Medulla oblongata (tissue), 1 donor: ENCODE data around the gene ACO2.
"Not testable (repeated sequence)": the region's sequence is repeated elsewhere in the genome, so short reads cannot be mapped to it uniquely, and the experiment has no call there.

Experiments used
- DNase-seq: peaks from one replicate; pipeline ENCODE4 v3.0.0-alpha.2; 2015; ENCODE audit errors: extremely low spot score

The ACO2 gene

DNA sequence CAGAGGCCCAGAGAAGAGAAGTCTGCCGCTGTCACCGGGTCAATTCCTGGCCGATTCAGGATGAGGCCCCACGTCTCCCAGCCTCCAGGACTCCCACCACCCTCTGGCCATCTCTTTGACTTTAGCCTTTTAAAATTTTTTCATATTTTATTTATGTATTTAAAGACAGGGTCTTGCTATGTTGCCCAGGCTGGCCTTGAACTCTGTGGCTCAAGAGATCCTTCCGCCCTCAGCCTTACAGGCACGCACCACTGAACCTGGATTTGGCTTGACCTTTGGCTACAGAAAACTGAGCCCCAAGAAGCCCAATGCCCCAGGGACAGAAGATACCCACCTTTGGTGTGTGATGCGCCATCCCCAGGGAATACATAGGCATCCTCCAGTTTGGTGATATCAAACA, 71.4 kb downstream of the ACO2 start:
- no peak for DNase-seq

DNA sequence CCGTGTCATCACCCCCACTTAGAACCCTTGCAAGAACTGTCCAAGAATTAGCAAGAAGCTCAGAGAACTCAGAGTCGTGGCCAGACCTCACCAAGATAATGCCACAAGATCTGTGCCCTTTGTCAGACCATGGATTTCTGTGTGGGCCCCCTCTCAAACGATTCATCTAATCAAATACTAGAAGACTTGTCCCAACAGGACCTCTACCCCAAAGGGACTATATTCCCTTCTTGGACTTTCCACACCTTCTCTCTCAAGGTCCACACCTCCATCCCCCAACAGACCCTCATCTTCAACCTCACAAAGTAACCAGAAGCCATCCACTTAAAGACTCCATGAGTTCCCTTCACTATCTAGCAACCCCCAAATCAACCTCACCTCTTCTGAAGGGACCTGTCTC, 72.6 kb downstream of the ACO2 start:
- peak; percentile 11 for DNase-seq

DNA sequence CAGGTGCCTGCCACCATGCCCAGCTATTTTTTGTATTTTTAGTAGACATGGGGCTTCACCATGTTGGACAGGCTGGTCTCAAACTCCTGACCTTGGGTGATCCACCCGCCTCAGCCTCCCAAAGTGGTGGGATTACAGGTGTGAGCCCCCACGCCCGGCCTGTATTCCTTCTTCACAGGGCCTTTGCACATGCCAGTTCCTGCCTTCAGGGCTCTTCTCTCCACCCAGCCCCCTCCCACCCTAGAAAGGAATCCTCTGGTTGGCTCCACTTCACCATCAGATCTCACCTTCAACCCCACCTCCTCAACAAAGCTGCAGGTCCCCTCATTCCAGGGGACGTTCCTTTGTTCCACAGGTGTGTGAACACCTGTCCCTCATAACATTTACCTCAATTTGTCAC, 73.3 kb downstream of the ACO2 start:
- no peak for DNase-seq

DNA sequence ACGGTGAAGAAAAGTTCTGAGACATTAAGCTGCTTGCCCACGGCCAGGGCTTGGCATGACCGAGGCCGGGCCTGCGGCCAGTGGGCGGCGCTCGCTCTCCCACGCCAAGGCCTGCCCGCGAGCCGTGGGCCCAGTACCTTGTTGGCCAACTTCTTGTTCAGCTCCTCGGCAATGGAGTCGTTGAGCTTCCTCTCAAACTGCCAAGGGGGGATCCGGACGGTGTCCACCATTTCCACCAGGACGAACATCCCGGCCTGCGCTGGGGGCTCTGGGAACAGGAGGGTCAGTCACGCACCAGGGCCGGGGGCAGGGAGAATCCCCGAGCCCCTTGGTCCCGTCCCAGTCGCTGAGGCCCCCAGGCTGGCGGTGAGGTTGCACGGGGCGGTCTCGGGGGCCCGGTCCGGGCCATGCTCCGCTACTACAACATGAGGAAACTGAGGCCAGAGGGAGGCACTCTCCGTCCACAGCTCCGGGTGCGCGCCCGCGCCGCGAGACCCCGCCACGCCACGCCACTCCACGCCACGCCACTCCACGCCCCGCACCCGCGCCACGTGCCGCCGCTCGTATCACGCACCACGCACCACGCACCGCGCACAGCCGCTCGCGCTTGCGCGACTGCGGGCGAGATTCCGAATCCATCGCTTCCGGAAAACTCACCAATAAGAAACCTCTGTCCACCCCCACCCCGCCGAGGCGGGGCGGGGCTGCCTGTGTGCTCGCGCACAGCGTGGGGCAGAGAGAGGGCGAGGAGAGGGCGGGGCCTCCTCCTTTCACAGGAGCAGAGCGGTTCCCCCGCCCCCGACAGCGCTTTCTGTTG, 75.1 kb downstream of the ACO2 start, which contains the start of gene POLR3H:
Gene POLR3H, minus strand, starts transcription at position 617 of the 817 bp plus-strand sequence. Its CDS starts 369 bp downstream, at position 248.
- DNase-seq, result peak; percentile 99

DNA sequence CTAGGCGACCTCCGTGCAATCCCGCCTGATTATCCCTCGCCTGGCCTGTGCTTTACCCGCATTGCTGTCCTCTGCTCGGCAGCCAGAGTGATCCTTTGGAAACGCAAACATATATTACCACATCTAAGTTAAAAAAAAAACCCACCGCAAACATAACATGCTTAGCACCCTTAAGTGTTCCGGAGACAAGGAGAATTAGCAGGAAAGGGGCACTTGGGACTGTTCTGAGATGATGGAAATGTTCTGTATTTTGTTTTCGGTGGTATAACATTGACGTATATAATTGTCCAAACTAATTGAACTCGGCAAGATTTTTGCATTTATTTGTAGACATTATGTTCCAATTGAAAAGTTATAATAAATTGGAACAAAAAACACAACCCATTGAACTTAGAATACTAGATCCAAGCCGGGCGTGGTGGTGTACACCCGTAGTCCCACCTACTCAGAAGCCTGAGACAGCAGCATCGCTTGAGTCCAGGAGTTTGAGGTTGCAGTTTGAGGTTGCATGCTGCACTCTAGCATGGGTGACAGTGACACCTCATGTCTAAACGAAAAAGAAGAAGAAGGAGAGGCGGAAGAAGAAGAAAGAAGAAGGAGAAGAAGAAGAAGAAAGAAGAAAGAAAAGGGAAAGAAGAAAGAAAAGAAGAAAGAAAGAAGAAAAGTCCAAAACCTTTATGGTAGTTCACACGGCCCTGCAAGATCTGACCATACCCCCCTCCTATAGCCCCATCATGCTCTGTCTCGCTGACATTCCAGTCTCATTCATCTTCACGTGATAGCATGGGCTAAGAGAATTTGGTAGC, 76.0 kb downstream of the ACO2 start:
- DNase-seq, result no peak

DNA sequence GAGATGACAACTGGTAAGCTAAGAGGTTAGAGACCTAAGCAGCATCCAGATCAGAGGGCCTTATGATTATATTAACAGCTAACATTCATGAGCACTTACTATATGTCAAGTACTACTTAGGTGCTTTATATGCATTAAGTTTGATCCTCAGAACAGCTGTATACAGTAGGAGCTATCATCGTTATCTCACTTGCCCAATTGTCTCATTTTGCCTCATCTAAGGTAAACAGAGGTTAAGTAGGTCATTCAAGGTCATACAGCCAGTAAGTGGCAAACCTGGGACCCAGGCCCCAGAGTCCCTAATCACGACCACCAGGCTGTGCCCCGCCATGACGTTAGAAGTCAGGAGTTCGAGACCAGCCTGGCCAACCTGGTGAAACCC, 79.9 kb downstream of the ACO2 start:
- no peak for DNase-seq

DNA sequence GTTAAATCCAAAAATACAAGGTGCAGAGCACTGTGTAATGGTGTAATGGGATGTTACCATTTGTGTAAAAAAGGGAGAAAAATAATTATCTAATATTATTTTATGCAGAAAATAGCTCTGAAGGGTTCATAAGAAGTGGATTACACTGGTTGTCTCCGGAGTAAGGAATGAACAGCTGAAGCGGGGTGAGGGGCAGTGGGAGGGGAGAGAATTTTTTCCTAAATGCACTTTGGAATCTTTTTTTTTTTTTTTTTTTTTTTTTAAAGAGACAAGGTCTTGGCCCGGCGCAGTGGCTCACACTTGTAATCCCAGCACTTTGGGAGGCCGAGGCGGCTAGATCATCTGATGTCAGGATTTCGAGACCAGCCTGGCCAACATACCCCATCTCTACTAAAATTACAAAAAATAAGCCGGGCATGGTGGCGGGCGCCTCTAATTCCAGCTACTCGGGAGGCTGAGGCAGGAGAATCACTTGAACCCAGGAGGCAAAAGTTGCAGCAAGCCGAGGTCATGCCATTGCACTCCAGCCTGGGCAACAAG, 82.1 kb downstream of the ACO2 start:
- DNase-seq, result no peak

DNA sequence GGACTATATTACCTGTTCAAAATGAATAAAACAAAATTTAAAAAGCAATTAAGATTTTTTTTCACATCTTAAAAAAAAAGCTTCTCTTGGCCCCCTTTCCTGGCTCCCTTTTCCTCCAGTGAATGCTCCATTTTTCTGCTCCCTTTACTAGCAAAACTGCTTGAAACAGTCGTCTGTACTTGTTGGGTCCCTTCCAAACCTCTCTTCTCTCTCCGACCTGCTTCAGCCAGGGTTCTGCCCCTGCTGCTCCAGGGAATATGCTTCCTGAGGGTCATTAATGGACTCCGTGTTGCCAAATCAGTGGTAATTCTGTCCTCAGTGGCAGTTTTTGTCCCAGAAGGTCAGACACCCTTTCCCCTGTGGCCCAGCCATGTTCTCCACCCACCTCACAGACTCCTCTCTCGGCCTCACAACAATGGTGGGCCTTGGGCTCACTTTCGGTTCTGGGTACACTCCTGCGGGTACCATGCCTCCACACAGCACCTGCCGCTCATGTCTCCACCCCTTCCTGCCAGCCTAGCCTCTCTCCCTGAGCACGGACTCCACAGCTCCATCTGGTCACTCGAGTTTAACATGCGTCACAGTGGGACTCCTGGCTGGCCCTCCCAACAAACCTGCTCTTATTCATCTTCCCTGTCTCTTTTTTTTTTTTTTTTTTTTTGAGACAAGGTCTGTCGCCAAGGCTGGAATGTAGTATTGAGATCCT, 83.1 kb downstream of the ACO2 start:
- no peak for DNase-seq

DNA sequence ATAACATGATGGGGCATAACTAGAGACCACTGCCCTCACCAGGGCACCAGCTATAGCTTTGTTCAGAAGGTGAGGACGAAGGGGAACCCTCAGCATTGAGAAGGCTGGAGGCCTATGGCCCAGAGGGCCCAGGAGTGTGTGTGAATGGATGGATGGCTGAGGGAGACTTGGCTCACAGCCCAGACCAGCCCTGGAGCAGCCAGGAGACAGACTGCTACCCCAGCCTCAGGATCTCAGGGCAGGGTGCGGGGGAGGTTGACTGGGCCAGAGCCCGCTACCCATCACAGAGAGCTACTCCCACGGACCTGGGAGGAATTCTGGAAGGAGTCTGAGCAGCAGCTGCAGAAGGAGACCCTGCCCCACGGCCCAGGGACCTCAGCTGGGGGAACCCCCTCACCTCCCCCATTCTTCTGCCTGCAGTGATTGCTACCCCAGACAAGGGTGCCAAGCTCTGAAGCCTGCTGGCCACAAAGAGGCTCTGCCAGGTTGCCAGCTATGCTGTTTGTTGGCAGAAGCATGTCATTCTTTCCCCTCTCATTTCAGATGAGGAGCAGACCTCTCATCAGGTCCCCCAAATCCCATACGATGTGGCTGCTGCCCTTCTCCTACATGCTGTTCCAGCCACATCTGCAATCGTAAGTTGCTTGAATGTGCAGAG, 86.5 kb downstream of the ACO2 start:
- no peak for DNase-seq

DNA sequence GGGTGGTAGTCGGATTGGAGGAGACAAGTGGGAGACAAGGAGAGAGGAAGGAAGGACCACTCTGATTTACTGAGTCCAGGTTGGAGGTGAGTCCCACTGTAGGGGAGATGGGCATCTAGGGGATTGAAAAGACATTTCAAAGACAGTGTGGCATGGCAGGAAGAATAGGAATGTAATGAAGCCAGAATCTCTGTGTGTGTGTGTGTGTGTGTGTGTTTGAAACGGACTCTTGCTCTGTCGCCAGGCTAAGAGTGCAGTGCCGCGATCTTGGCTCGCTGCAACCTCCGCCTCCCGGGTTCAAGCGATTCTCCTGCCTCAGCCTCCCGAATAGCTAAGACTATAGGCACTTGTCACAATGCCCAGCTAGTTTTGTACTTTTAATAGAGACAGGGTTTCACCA, 87.6 kb downstream of the ACO2 start:
- DNase-seq, result no peak

DNA sequence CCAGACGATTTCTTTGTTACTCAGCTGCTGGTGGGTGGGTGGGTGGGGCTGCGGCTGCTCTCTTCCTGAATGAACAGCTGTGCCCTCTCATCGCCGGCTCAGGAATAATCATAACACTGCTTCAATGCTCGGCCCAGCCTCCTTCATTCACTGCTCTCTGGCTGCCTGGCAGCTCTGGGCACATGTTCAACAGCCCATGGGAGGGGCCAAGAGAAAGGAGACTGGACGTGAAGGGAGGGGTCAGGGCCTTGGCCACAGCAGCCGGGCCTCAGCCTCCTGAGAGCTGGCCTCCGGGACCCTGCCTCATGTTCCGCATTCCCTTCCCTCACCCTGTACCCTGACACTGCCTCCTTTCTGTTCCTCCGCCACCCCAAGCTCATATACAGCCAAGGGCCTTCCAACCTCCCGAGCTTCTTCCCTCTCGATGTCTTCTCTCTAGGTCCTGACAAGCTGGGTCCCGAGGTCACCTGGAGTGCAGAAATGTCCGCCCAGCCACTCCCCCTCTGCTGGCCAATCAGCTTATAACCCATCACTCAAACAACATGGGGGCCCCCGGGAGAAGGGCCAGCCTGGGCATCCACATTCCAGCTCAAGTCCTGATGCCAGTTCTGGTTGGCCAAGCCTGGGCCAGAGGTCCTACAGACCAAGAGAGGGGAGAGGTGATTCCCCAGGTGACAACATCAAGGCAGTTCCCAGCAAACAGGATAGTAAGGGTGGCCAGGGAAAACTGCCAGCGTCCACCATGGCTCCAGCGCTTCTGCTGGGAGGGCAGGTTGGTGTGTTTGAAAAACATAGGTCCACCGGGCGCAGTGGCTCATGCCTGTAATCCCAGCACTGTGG, 88.7 kb downstream of the ACO2 start:
- DNase-seq, result peak; percentile 86

DNA sequence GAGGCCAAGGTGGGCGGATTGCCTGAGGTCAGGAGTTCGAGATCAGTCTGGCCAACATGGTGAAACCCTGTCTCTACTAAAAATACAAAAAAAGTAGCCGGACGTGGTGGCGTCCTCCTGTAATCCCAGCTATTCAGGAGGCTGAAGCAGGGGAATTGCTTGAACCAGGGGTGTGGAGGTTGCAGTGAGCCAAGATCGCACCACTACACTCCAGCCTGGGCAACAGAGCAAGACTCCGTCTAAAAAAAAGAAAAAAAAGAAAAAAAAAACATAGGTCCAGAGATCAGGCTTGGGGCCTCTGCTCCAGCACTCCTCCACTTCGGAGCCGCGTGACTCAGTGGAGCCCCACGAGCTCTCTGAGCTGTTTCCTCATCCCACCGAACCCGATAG, 89.3 kb downstream of the ACO2 start:
- DNase-seq, result not testable (repeated sequence)

DNA sequence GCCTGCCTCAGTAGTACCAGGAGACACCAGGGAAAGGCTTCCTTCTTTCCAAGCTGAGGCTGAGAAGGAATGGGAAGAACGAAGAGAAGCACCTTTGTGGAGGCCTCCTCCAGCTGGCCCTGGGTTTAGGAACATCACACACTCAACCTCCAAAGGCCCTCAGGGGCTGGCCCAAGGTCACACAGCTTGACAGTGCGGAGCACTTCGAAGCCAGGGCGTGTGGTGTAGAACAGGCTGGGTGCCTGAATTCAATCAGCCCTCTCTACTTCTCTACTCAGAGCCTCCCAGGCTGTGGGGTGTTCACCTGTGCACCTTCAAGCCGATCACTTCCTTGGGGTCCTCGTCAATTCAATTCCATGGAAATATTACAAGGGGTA, 91.2 kb downstream of the ACO2 start:
- no peak for DNase-seq

DNA sequence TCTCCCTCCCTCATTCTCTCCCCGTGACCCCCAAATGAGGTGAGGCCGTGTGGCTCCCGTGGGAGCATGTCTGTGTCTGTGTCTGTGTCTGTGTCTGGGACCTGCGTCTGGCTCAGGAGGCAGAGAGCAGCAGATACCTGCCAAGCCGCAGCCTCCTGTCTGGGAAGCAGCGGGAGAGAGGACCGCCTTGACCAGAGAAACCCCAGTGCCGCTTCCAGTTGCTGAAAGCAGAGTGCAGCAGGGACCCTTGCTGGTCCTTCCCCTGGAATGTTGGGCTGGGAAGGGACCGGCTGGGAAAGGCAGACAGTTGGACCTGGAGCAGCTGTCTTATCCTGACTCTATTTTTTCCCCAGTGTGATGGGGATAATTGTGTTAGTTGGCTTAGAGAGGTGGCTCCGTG, 92.4 kb downstream of the ACO2 start:
- DNase-seq, result no peak

DNA sequence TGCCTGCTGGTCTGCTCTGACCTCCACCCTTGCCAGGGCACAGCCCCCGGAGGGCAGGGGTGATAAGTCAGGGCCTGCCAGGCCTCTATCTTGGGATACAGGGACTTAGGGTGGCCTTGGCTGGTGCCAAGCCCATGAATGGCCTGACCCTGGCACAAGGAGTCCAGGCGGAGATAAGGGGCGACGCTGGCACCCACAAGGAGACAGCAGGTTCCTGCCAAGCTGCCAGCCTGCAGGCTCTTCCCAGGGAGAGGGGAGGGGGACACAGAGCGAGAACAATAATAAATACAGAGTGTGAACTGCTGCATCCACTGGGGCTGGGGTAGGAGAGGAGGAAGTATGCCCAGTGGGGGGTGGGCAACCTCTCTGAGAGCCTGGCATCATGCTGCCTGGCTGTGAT, 92.9 kb downstream of the ACO2 start:
- no peak for DNase-seq

DNA sequence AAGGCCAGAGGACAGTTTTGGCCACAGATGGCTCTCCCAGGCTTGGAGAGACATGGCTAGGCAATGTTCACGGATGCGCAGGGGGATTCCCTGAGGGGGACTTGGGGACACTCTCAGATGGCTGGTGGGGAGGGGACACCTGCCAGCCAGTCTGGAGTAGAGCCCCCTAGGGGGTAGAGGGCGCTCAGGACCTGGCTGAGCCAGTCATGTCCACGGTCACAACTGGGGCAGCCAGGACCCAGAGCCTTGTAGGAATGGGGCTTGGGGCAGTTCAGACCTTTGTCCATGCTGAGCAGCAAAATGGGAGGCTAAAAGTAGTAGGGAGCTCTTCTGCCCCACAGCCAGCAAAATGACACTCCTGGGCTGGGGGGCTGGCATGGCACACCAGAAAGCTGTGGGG, 93.5 kb downstream of the ACO2 start:
- no peak for DNase-seq

DNA sequence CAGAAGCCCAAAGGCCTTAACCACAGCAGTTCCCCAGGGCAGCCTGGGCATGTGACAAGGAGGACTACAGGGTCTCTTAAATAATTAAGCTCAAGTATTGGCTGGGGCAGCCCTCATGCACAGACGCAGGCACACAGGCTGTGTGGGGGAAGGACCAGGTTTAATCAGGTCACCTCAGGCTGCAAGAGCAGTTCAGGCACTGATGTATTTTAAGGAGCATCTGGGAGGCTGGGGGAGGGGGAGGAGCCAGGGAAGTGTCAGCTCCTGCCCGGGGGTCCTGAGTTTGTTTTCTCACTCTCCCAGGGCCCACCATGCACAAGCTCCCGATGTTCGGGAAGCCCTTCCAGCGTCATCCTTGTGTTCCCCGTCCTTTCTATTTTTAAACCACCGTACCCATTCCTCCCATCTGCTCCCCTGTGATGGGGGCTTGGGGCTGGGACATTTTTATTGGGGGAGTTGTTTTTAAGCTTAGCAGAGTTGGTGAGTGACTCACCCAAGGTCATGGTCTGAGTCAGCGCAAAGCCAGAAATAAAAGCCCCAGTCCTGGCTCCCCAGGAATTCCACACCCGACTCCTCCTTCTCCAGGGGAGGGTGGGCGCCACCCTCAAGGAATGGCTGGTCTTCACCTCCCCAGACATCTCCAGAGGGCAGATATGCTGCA, 94.3 kb downstream of the ACO2 start:
- DNase-seq, result no peak

DNA sequence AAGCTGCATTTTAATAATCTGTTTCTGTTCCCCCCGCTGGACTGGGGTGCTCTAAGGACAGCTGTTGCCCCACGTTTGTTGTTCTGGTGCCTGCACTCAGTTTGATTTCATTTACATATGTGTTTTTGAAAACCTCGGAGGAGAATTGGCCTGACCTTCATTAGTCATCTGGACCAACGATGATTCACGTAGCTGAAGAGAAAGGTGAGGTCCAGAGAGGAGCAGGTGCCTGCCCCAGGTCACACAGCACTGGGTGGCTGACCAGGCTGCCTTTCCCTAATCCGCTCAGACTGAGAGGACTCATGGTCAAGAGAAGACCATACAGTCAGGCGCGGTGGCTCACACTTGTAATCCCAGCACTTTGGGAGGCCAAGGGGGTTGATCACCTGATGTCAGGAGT, 95.6 kb downstream of the ACO2 start:
- no peak for DNase-seq

DNA sequence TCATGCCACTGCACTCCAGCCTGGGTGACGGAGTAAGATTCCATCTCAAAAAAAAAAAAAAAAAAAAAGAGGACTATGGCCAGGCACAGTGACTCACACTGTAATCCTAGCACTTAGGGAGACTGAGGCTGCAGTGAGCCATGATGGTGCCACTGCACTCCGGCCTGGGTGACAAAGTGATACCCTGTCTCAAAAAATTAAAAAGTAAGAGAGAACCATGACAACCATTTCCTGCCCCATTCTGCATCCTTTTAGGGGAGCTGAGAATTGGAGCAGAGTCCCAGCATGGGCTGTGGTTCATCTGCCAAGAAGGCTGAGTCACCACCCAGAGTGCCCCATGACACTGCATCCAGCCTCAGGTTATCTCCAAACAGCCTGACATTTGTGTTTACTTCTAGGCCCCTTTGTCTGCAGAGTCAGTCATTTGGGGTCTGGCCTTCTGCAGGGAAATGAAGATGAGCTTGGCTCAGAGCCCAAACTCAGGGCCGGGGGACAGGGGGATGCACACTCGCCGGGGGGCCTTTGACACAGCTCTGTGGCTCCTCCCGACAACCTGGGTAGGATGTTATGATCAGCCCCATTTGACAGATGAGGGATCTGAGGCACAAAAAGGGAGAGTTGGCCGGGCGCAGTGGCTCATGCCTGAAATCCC, 96.6 kb downstream of the ACO2 start:
- no peak for DNase-seq

DNA sequence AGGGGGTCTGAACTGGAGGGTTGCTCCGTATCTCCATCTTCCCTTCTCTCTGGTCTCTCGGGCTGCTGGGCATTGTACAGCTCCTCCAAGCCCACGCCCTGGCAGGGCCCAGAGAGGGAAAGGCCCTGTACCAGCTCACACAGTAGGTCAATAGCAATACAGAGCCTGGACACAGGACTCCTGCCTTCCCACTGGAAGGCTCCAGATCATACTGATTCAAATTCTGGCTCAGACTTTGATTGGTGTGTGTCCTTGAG, 98.5 kb downstream of the ACO2 start:
- DNase-seq, result no peak
